SU-DHL-6 (cell line): ENCODE data around the gene RAB44.

ENCODE experiments used
- CTCF ChIP-seq: fragments of 200-600 bp; sonication (generic); IDR thresholded peaks from one replicate; pipeline ENCODE4 v1.5.1; 2017; ENCODE audit warnings: antibody characterized with exemption, mild to moderate bottlenecking, low read length, moderate library complexity; ENCODE audit not compliant: insufficient read depth, poor library complexity, severe bottlenecking
- EZH2phosphoT487 ChIP-seq: fragments of 200-600 bp; sonication (generic), shearing (Covaris generic); conservative IDR thresholded peaks from 2 replicates; pipeline ENCODE4 v1.6.1; 2018; ENCODE audit warnings: mild to moderate bottlenecking, antibody characterized with exemption, low read length, moderate library complexity, mixed read lengths

GRCh38 chr6:36691011-36691410, 6.6 kb upstream of the RAB44 start:
- TF ChIP-seq CTCF, result no peak
- no peak for TF ChIP-seq EZH2phosphoT487
